SK-N-SH (cell line): ENCODE measurements around the gene FAM217A. TPM values are rescaled to one million over a fixed set of nuclear protein-coding genes. Genes with fewer than 3 reads are reported as not detected.

Experiments used
- CTCF ChIA-PET: fragments of 300-600, 350-600 bp; formaldehyde crosslinking; extraction: SDS; loops from one replicate; lab custom pipeline; 2021; lab: Yijun Ruan, JAX
- POLR2A ChIA-PET: fragments of 350-600 bp; sonication (Branson Sonifier 250); formaldehyde crosslinking; extraction: SDS; loops from one replicate; lab custom pipeline; 2020; ENCODE audit warnings: antibody characterized with exemption, inconsistent platforms; lab: Yijun Ruan, JAX
- DNase-seq: peaks from one replicate; pipeline ENCODE4 v3.0.0; 2012
- H2AFZ ChIP-seq: fragments of 200-600 bp; sonication (generic); 2 replicates; pipeline ENCODE4 v1.8.1; 2016; ENCODE audit warnings: antibody characterized with exemption, mild to moderate bottlenecking, low read depth
- H3F3A ChIP-seq: fragments of 200-600 bp; sonication (generic); replicated peaks from 2 replicates; pipeline ENCODE3; 2016; ENCODE audit warnings: antibody characterized with exemption, mild to moderate bottlenecking; ENCODE audit not compliant: insufficient read depth
- H3K27ac ChIP-seq, 2 experiments: fragments of 200-500 bp in 1 of 2; fragments of 200-600 bp in 1 of 2; sonication (Bioruptor generic) in 1 of 2; sonication (generic), shearing (Covaris generic) in 1 of 2; 2 replicates each; pipeline versions ENCODE4 v1.5.1 to v1.6.1; 2014 to 2016; ENCODE audit warnings: low read depth in 2 of 2, inconsistent platforms in 1 of 2, low read length in 1 of 2, mild to moderate bottlenecking in 1 of 2, mixed read lengths in 1 of 2
- H3K27me3 ChIP-seq: fragments of 200-600 bp; sonication (generic), shearing (Covaris generic); 2 replicates; pipeline ENCODE4 v1.6.1; 2016; ENCODE audit warnings: mixed run types; ENCODE audit not compliant: insufficient read depth
- H3K36me3 ChIP-seq, 2 experiments: fragments of 200-500 bp in 1 of 2; fragments of 200-600 bp in 1 of 2; sonication (Bioruptor generic) in 1 of 2; sonication (generic) in 1 of 2; replicated peaks in 1 of 2; 2 replicates each; pipeline versions ENCODE3 to v1.5.1; 2014 to 2016; ENCODE audit warnings: low read length in 1 of 2, mild to moderate bottlenecking in 1 of 2; ENCODE audit not compliant: insufficient read depth in 2 of 2, control insufficient read depth in 1 of 2
- H3K4me1 ChIP-seq, 2 experiments: fragments of 200-500 bp in 1 of 2; fragments of 200-600 bp in 1 of 2; sonication (Bioruptor generic) in 1 of 2; sonication (generic), shearing (Covaris generic) in 1 of 2; 2 replicates each; pipeline versions ENCODE4 v1.5.1 to v1.6.1; 2014 to 2016; ENCODE audit warnings: low read depth in 1 of 2, low read length in 1 of 2, mixed run types in 1 of 2; ENCODE audit not compliant: insufficient read depth in 2 of 2, control insufficient read depth in 1 of 2
- H3K4me2 ChIP-seq: fragments of 200-600 bp; sonication (generic), shearing (Covaris generic); 2 replicates; pipeline ENCODE4 v1.6.1; 2017; ENCODE audit warnings: mixed run types
- H3K4me3 ChIP-seq, 2 experiments: fragments of 200-500 bp in 1 of 2; fragments of 200-600 bp in 1 of 2; sonication (Bioruptor generic) in 1 of 2; sonication (generic), shearing (Covaris generic) in 1 of 2; 2 replicates each; pipeline versions ENCODE4 v1.5.1 to v1.8.1; 2014 to 2016; ENCODE audit warnings: low read depth in 2 of 2, inconsistent platforms in 1 of 2, low read length in 1 of 2, mild to moderate bottlenecking in 1 of 2, mixed read lengths in 1 of 2, moderate library complexity in 1 of 2
- H3K79me2 ChIP-seq: fragments of 200-600 bp; sonication (generic); 2 replicates; pipeline ENCODE4 v1.8.1; 2017; ENCODE audit warnings: mild to moderate bottlenecking; ENCODE audit not compliant: insufficient read depth
- H3K9ac ChIP-seq: fragments of 200-600 bp; sonication (generic); 2 replicates; pipeline ENCODE4 v1.6.1; 2017; ENCODE audit warnings: mixed run types
- H3K9me2 ChIP-seq: fragments of 200-600 bp; sonication (generic); 2 replicates; pipeline ENCODE4 v1.6.1; 2017; ENCODE audit warnings: mixed run types
- H3K9me3 ChIP-seq: fragments of 200-600 bp; sonication (generic); 2 replicates; pipeline ENCODE4 v1.6.1; 2017; ENCODE audit warnings: mixed run types, mild to moderate bottlenecking, moderate library complexity
- H4K20me1 ChIP-seq: fragments of 200-600 bp; sonication (generic); 2 replicates; pipeline ENCODE4 v1.6.1; 2017; ENCODE audit warnings: mild to moderate bottlenecking, mixed run types; ENCODE audit not compliant: insufficient read depth
- CHD2 ChIP-seq: fragments of 150-350 bp; IDR thresholded peaks from 2 replicates; pipeline ENCODE4 v1.6.1; 2018; ENCODE audit warnings: low read length; ENCODE audit not compliant: partially characterized antibody
- CTCF ChIP-seq: fragments of 200-600 bp; sonication (generic); IDR thresholded peaks from 2 replicates; pipeline ENCODE4 v1.6.1; 2017; ENCODE audit warnings: antibody characterized with exemption, mild to moderate bottlenecking, moderate library complexity
- EP300 ChIP-seq, 2 experiments: IDR thresholded peaks; 2 replicates each; pipeline versions ENCODE4 v1.4.0 to v1.6.1; 2012; ENCODE audit warnings: borderline replicate concordance in 1 of 2, low read depth in 1 of 2, low read length in 1 of 2
- EZH2phosphoT487 ChIP-seq: fragments of 200-600 bp; sonication (generic); IDR thresholded peaks from 2 replicates; pipeline ENCODE4 v1.6.1; 2017; ENCODE audit warnings: low read depth, mixed run types, mild to moderate bottlenecking, antibody characterized with exemption, moderate library complexity, borderline replicate concordance
- FOSL2 ChIP-seq: IDR thresholded peaks from 2 replicates; pipeline ENCODE4 v1.4.0; 2012; ENCODE audit warnings: low read depth, mild to moderate bottlenecking, moderate library complexity, borderline replicate concordance
- FOXJ3 ChIP-seq: sonication (generic); formaldehyde crosslinking; IDR thresholded peaks from 2 replicates; pipeline ENCODE4 v1.5.1; 2020; ENCODE audit warnings: mild to moderate bottlenecking, missing genetic modification reagents
- IRF3 ChIP-seq: fragments of 150-350 bp; IDR thresholded peaks from 2 replicates; pipeline ENCODE4 v1.6.1; 2016; ENCODE audit warnings: mild to moderate bottlenecking, low read depth, low read length
- JUND ChIP-seq: IDR thresholded peaks from 2 replicates; pipeline ENCODE4 v1.4.0; 2012
- MAX ChIP-seq: IDR thresholded peaks from 2 replicates; pipeline ENCODE4 v1.4.0; 2012; ENCODE audit warnings: low read depth
- MEF2A ChIP-seq: IDR thresholded peaks from 2 replicates; pipeline ENCODE4 v1.4.0; 2012; ENCODE audit warnings: low read depth, borderline replicate concordance
- NRF1 ChIP-seq: IDR thresholded peaks from 2 replicates; pipeline ENCODE4 v1.6.1; 2012; ENCODE audit warnings: low read depth, mild to moderate bottlenecking, low read length
- POLR2AphosphoS5 ChIP-seq: IDR thresholded peaks from 2 replicates; pipeline ENCODE4 v1.6.1; 2012; ENCODE audit warnings: low read depth, low read length
- RCOR1 ChIP-seq: fragments of 150-350 bp; IDR thresholded peaks from 2 replicates; pipeline ENCODE4 v1.6.1; 2017; ENCODE audit warnings: antibody characterized with exemption, low read length
- REST ChIP-seq: IDR thresholded peaks from 2 replicates; pipeline ENCODE4 v1.6.1; 2012; ENCODE audit warnings: mild to moderate bottlenecking, low read depth, low read length, moderate library complexity
- RFX5 ChIP-seq: IDR thresholded peaks from 2 replicates; pipeline ENCODE4 v1.6.1; 2012; ENCODE audit warnings: mild to moderate bottlenecking, improper control_type of control experiment, low read length
- RXRA ChIP-seq: IDR thresholded peaks from 2 replicates; pipeline ENCODE4 v1.4.0; 2012; ENCODE audit warnings: low read depth, mild to moderate bottlenecking, borderline replicate concordance
- SIN3A ChIP-seq: IDR thresholded peaks from 2 replicates; pipeline ENCODE4 v1.6.1; 2012; ENCODE audit warnings: low read depth, mild to moderate bottlenecking, low read length, moderate library complexity, borderline replicate concordance
- USF1 ChIP-seq: IDR thresholded peaks from 2 replicates; pipeline ENCODE4 v1.4.0; 2012; ENCODE audit warnings: low read depth, borderline replicate concordance
- WGBS: methylation state at CpG from one replicate; pipeline ENCODE4 v1.1.6; 2017; ENCODE audit warnings: low lambda C conversion rate; 5-methylcytosine and 5-hydroxymethylcytosine counted together
- polyA plus RNA-seq, 3 experiments: library from polyadenylated mRNA; depleted of rRNA; stranded (reverse); fragments of >200 nt; gene quantifications; 2 replicates each; pipeline ENCODE4 v1.2.3, GENCODE V29; 2012

Gene FAM217A
- polyA plus RNA-seq, 1 of the 3 experiments (the other 2 are of a cell fraction) = not detected

GRCh38 chr6:4069199-4069598 is 9.7 kb downstream of the FAM217A start:
- WGBS = 71% methylated on average over 6 of the region's 6 CpGs
- H3K4me1 ChIP-seq = no peaks in the 10 kb centered on the region; a peak in 1 of 4 replicates
- POLR2A ChIA-PET = no interaction called here
- H4K20me1 ChIP-seq = no peaks in the 10 kb centered on the region
- H3K36me3 ChIP-seq = peaks cover 13 to 15% of the 10 kb centered on the region in 2 experiments
- H2AFZ ChIP-seq = no peak overlapping the region
- H3K79me2 ChIP-seq = no peaks in the 10 kb centered on the region
- no peak overlapping the region for H3K9ac ChIP-seq
- H3K27me3 ChIP-seq = no peaks in the 10 kb centered on the region
- DNase-seq = no peak
- no peaks in the 10 kb centered on the region for H3K9me3 ChIP-seq
- no peak overlapping the region for H3K4me3 ChIP-seq
- no peaks in the 10 kb centered on the region for H3F3A ChIP-seq
- TF ChIP-seq CTCF (no peak), CHD2 (no peak), REST (no peak), MEF2A (no peak), RFX5 (no peak), EP300 (IDR thresholded peaks at IDR 0.05; ENCODE audit: borderline replicate concordance in 1 of 2, low read depth in 1 of 2, low read length in 1 of 2) (no peak), USF1 (no peak), MAX (no peak), RXRA (no peak), JUND (no peak)
- TF ChIP-seq, all 33 proteins: peak for 0
- no peak overlapping the region for H3K27ac ChIP-seq
- CTCF ChIA-PET = no interaction called here
- H3K4me2 ChIP-seq = no peak overlapping the region
- no peaks in the 10 kb centered on the region for H3K9me2 ChIP-seq

- Histone ChIP-seq H3K4me2 (no peak overlapping the region), H3K27me3 (no peaks in the 10 kb centered on the region), H3K9me3 (no peaks in the 10 kb centered on the region), H4K20me1 (no peaks in the 10 kb centered on the region), H2AFZ (no peak overlapping the region), H3F3A (no peaks in the 10 kb centered on the region), H3K4me1 (no peaks in the 10 kb centered on the region; a peak in 1 of 4 replicates), H3K9ac (no peak overlapping the region), H3K36me3 (peaks cover 29 to 30% of the 10 kb centered on the region in 2 experiments), H3K79me2 (no peaks in the 10 kb centered on the region), H3K27ac (no peak overlapping the region), H3K9me2 (no peaks in the 10 kb centered on the region), H3K4me3 (no peak overlapping the region)
- ChIA-PET POLR2A (no interaction called here), CTCF (interaction anchor here (1.1 kb wide), 1 partner anchor 11 kb away, joined by 4 read pairs; no protein-coding TSS in a partner anchor)
- DNase-seq = no peak
- no peak for TF ChIP-seq RCOR1
- no peak for TF ChIP-seq EP300 (IDR thresholded peaks at IDR 0.05; ENCODE audit: borderline replicate concordance in 1 of 2, low read depth in 1 of 2, low read length in 1 of 2)
- no peak for TF ChIP-seq FOSL2
- TF ChIP-seq SIN3A = no peak
- TF ChIP-seq POLR2AphosphoS5 = no peak
- TF ChIP-seq EZH2phosphoT487 = no peak
- TF ChIP-seq USF1 = no peak
- no peak for TF ChIP-seq IRF3
- no peak for TF ChIP-seq NRF1
- no peak for TF ChIP-seq FOXJ3 (CRISPR knock-in tag)
- TF ChIP-seq MAX = no peak
- 95% methylated on average over 1 of the region's 1 CpG for WGBS
Observed at GRCh38 chr6:4067673-4068072, 11.3 kb downstream of the FAM217A start.
